GM12891 (cell line): ENCODE data around the gene SDCCAG8.

Source experiments
- POLR2A ChIP-seq: IDR thresholded peaks from 2 replicates; pipeline ENCODE4 v1.6.1; 2011; ENCODE audit warnings: low read depth, low read length, control low read depth
- TAF1 ChIP-seq: IDR thresholded peaks from 2 replicates; pipeline ENCODE4 v1.6.1; 2011; ENCODE audit warnings: low read depth, low read length, control low read depth

- no peak for TF ChIP-seq POLR2A
- TF ChIP-seq TAF1: no peak
Observed at GRCh38 chr1:243260221-243260880, 4.5 kb downstream of the SDCCAG8 start.
